Memory B cell (primary cell): Measurements from ENCODE around the gene SLC39A5.

Source experiments
- ATAC-seq: fragments of 150-1000 bp; cut with Tn5 transposase; 2 replicates; pipeline ENCODE4 v1.10.0; 2021; ENCODE audit warnings: low read depth, mild to moderate bottlenecking, moderate library complexity
- DNase-seq, 2 donors: peaks; one replicate each; pipeline ENCODE4 v3.0.0; 2022; ENCODE audit warnings: low spot score in 2 of 2
- H3K27ac Mint-ChIP-seq: one replicate; pipeline ENCODE4 v1.8.0; 2022; ENCODE audit warnings: mild to moderate bottlenecking, moderate library complexity, mixed read lengths
- H3K27me3 Mint-ChIP-seq: one replicate; pipeline ENCODE4 v1.8.0; 2022; ENCODE audit warnings: mixed read lengths
- H3K36me3 Mint-ChIP-seq: one replicate; pipeline ENCODE4 v1.8.0; 2022; ENCODE audit warnings: mild to moderate bottlenecking, mixed read lengths
- H3K4me1 Mint-ChIP-seq: one replicate; pipeline ENCODE4 v1.8.0; 2022; ENCODE audit warnings: mixed read lengths
- H3K4me3 Mint-ChIP-seq: one replicate; pipeline ENCODE4 v1.8.0; 2022; ENCODE audit warnings: mild to moderate bottlenecking, moderate library complexity, mixed read lengths
- H3K9me3 Mint-ChIP-seq: one replicate; pipeline ENCODE4 v1.8.0; 2022; ENCODE audit warnings: mixed read lengths

SLC39A5 gene

DNA sequence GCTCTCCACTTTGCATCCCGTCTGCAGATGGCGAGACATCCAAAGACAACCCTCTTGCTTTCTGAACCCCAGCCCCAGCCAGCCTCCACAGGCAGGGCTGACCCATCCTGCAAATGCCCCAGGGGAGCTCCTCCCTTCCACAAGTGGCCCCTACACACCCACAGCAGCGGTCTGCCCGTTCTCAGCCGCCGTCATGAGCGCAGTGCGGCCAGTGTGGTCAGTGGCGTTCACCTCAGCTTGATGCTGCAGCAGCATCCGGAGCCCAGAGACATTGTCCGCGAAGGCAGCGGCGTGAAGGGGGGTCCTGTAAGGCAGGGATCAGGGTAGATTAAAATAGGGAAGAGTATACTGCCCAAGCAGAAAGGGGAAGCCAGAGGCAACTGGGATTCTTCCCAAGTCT lies 14.6 kb downstream of the SLC39A5 start:
- H3K4me3 Mint-ChIP-seq, result no peak overlapping the region
- no peak for DNase-seq
- no peak for ATAC-seq
- H3K27ac Mint-ChIP-seq, result no peak overlapping the region
- peaks cover 32% of the 10 kb centered on the region for H3K36me3 Mint-ChIP-seq
- no peaks in the 10 kb centered on the region for H3K27me3 Mint-ChIP-seq
- no peaks in the 10 kb centered on the region for H3K9me3 Mint-ChIP-seq
- peaks cover 13% of the 10 kb centered on the region for H3K4me1 Mint-ChIP-seq

DNA sequence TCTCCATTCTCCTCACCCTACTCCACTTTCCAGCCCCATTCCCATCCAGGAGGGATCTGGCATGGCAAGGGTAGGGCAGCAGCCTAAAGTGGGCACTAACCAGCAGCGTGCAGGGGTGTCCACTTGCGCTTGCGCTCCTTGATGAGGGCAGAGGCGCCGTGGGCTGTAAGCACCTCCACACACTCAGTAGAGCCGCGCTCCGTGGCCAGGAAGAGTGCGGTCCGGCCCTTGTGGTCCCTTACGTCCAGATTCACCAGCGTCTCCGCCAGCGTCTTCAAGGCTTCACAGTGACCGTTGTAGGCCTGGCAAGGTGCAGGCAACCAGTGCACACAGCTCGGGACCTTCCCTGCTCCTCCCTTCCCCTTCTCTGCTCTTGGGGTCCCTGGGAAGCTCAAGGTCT lies 18.1 kb downstream of the SLC39A5 start:
- no peak for DNase-seq
- ATAC-seq, result no peak
- Mint-ChIP-seq H3K4me1 (peaks cover 6% of the 10 kb centered on the region), H3K27me3 (no peaks in the 10 kb centered on the region), H3K36me3 (peaks cover 22% of the 10 kb centered on the region), H3K4me3 (no peak overlapping the region), H3K27ac (no peak overlapping the region), H3K9me3 (no peaks in the 10 kb centered on the region)

DNA sequence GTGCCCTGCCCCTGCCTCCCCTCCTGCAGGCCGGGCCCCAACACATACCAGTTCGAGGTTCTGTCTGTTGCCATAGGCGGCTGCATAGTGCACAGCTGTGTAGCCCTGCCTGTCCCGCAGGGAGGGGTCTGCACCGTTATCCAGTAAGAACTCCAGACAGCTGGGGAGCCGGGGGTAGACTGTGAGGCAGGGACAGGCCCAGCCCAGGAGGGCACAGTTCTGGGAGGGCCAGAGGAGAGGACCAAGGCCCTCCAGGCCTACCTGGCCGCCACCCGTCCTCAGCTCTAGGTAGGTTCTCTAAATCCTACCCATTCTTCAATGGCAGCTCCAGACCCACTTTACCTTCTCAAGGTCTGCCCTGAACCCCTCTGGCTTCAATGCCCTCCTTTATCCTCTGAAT lies 18.9 kb downstream of the SLC39A5 start:
- ATAC-seq, result no peak
- no peaks in the 10 kb centered on the region for H3K27me3 Mint-ChIP-seq
- peaks cover 24% of the 10 kb centered on the region for H3K36me3 Mint-ChIP-seq
- H3K9me3 Mint-ChIP-seq, result no peaks in the 10 kb centered on the region
- H3K4me1 Mint-ChIP-seq, result peaks cover 2% of the 10 kb centered on the region
- no peak overlapping the region for H3K27ac Mint-ChIP-seq
- no peak overlapping the region for H3K4me3 Mint-ChIP-seq
- no peak for DNase-seq

DNA sequence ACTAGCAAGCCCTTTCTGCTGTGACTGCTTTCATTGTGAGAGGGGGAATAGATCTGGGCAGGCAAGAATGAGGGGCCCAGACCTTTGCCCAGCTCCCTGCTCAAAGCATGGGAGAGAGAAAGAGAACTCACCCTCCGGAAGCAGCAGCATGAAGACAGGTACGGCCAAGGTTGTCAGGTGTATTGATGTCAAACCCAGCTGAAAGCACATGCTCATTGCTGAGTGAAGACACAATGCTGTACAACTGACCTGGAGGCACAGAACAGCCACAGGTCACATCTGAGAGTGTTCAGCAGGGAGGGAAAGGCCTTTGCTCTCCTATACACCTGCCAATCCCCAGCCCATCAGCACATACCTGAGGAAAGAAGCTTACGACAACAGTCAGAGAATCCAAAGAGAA lies 22.8 kb downstream of the SLC39A5 start:
- Mint-ChIP-seq H3K27ac (no peak overlapping the region), H3K4me1 (peaks cover 5% of the 10 kb centered on the region), H3K27me3 (no peaks in the 10 kb centered on the region), H3K36me3 (peaks cover 19% of the 10 kb centered on the region), H3K4me3 (no peak overlapping the region), H3K9me3 (no peaks in the 10 kb centered on the region)
- ATAC-seq (no peak), DNase-seq (no peak)

DNA sequence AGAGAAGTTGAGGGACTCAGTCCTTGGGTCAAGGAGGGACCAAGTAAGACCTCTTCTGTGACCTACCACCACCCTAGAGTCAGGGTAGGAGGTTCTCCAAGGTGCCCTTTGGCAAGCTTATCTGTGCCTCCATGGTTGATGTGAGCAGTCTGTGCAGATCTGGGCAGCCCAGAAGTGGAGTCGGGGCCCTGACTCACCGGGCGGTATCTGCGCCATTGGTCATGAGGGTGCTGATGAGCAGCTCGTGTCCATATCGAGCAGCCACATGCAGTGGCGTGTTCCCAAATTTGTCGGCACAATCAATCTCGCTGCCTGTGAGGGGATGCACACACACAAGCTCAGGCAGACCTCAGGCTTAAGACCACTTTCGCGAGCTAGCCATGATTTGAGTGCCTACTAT lies 23.2 kb downstream of the SLC39A5 start:
- H3K4me1 Mint-ChIP-seq, result peaks cover 5% of the 10 kb centered on the region
- peaks cover 19% of the 10 kb centered on the region for H3K36me3 Mint-ChIP-seq
- no peak for DNase-seq
- ATAC-seq, result no peak
- no peak overlapping the region for H3K27ac Mint-ChIP-seq
- H3K4me3 Mint-ChIP-seq, result no peak overlapping the region
- no peaks in the 10 kb centered on the region for H3K27me3 Mint-ChIP-seq
- no peaks in the 10 kb centered on the region for H3K9me3 Mint-ChIP-seq

DNA sequence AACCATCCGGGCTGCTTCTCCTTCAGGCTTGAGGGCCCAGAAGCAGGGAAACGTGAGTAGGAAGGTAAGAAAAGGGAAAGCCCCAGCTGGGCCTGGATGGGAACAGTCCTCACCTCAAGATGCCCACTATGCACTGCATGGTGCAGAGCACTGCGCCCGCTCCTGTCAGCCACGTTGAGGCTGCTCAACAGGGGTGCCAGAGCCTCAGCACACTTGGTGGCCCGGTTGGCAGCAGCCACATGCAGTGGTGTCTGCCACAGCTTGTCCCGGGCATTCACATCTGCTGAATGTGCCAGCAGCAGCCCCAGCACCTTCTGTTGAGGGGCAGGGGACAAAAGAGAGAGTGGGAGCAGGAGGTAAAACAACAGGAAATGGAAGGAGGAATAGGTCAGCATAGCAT lies 25.8 kb downstream of the SLC39A5 start:
- H3K36me3 Mint-ChIP-seq, result peaks cover 15% of the 10 kb centered on the region
- H3K4me3 Mint-ChIP-seq, result no peak overlapping the region

DNA sequence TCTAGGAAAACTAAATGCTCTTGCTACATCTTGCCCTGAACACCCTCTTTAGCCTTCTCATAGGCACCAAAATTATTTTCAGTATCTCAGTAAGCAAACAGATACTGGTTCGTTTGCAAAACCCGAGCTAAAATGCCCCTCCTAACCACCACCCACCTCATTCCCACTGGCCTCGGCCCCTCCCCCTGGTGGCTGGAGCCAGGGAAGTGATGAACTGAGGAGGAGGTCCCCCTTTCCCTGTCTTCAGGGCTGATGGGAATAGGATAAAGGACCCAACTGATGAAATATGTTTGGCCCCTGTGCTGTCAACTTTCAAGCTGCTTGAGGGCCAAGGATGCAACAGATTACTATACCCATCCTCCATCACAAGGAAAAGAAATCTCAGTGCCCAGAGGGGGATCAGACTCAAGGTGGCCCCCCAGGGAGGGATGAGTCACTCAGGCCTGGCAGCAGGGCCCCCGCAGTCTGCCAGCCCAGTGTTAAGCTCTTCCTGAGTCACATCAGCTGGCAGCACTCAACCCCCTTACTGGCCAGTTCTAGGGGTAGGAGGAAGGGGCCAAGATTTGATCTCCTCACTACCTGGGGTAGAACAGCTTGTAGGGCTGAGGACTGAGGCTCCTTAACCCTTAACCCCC lies 26.6 kb downstream of the SLC39A5 start:
- no peaks in the 10 kb centered on the region for H3K27me3 Mint-ChIP-seq
- no peak for DNase-seq
- H3K27ac Mint-ChIP-seq, result peak overlapping the region; percentile 83
- H3K36me3 Mint-ChIP-seq, result peaks cover 15% of the 10 kb centered on the region
- H3K9me3 Mint-ChIP-seq, result no peaks in the 10 kb centered on the region
- ATAC-seq, result no peak
- peak overlapping the region; percentile 85 for H3K4me3 Mint-ChIP-seq
- peaks cover 11% of the 10 kb centered on the region for H3K4me1 Mint-ChIP-seq

More for the DNA sequence above, 25.8 kb downstream of the SLC39A5 start:
- Mint-ChIP-seq H3K4me1 (peaks cover 11% of the 10 kb centered on the region), H3K9me3 (no peaks in the 10 kb centered on the region), H3K27ac (no peak overlapping the region), H3K27me3 (no peaks in the 10 kb centered on the region)
- no peak for ATAC-seq
- DNase-seq, result no peak

DNA sequence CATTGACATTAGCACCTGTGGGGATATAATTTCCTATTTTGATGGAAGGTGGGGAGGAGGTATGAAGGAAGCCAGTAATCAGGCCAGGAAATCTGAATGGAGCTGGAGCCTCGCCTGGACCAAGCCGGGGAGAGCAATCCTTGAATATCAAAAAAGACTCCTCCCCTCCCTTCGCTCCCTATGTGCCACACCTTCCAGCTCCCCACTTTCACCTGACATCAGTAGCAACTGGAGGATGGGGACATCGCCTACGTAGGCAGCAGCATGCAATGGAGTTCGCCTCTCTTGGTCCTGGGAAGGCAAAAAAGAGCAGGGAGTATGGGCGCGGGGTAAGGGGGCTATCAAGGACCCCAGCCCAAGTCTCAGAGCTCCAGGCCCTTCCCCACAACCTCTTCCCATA lies 27.2 kb downstream of the SLC39A5 start:
- no peak for ATAC-seq
- Mint-ChIP-seq H3K27me3 (no peaks in the 10 kb centered on the region), H3K4me1 (peaks cover 11% of the 10 kb centered on the region), H3K36me3 (peaks cover 15% of the 10 kb centered on the region), H3K27ac (peak overlapping the region; percentile 83), H3K4me3 (peak overlapping the region; percentile 85), H3K9me3 (no peaks in the 10 kb centered on the region)
- no peak for DNase-seq

DNA sequence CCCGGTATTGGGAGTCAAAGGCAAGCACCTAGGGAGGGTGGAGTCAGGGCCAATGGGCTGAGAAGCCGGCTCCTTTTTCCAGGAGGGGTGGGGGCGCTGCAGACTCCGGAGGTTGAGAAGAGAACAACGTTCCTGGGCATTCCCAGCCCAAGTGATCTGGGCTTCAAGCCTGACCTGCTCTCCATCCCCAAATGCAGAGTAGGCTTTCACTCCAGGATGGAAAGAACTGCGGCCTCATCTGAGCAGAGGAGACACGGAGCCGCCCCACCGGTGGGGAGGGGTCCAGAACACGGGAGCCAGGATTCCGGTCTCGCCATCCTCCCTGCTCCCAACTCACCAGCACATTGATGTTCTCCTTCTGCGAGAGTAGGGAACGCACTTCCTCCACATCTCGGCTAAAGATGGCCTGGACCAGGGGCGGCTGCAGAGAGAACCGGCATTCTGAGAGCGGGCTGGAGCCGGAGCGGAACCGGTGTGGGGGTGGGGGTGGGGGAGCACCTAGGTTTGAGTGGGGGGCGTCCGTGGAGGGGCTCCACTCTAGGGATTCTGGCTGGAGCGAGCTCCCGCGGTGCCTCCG lies 27.7 kb downstream of the SLC39A5 start:
- Mint-ChIP-seq H3K27me3 (no peaks in the 10 kb centered on the region), H3K4me1 (peaks cover 9% of the 10 kb centered on the region), H3K27ac (peak overlapping the region; percentile 83), H3K36me3 (peaks cover 10% of the 10 kb centered on the region), H3K9me3 (no peaks in the 10 kb centered on the region), H3K4me3 (peak overlapping the region; percentile 85)
- DNase-seq, result peak in 1 of 2 donors; percentile 12
- ATAC-seq, result peak; percentile 10

DNA sequence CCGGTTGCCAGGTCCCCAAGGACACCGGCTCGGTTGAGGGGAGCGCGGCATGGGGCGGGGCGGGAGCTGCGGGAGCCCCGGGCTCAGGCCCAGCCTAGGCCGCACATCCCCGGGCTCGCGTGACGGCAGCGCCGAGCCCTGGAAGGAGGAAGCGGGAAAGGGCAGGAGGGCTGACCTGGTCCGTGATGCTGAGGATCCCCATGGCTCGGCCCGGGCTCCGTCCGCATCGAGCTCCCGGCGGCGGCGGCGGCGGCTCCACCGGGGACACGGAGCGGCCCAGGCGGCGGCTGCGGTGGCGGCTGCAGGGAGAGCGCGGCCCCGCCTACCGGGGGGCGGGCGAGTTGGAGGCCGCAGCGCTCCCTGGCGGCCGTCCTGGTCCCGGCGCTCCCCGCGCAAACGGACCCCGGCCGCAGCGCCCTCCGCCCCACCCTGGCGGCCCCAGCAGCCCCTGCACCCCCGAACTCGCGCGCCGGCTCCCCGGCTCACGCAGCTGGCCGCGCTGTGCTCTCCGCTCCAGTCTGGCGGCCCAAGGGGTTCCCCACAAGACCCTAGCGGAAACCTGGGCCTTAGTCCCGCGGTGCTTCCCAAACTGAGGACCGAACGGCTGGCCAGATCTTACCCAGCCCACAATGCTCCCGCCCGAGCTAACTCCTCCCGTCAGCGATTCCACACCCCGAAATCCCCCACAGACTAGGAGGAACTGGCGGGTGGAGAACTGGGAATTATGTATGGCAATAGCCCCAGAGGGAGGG lies 28.4 kb downstream of the SLC39A5 start, which contains the start of gene ANKRD52:
ANKRD52 (minus strand) TSS at position 317 of the 752 bp plus-strand sequence; CDS start at position 202, 115 bp downstream.
- peak; percentile 83 to 89 for DNase-seq
- no peaks in the 10 kb centered on the region for H3K9me3 Mint-ChIP-seq
- no peaks in the 10 kb centered on the region for H3K27me3 Mint-ChIP-seq
- H3K4me3 Mint-ChIP-seq, result peak within 1 kb of the TSS; percentile 99
- peaks cover 7% of the 10 kb centered on the region for H3K36me3 Mint-ChIP-seq
- ATAC-seq, result peak; percentile 94
- H3K27ac Mint-ChIP-seq, result peak within 1 kb of the TSS; percentile 91
- peaks cover 9% of the 10 kb centered on the region for H3K4me1 Mint-ChIP-seq

DNA sequence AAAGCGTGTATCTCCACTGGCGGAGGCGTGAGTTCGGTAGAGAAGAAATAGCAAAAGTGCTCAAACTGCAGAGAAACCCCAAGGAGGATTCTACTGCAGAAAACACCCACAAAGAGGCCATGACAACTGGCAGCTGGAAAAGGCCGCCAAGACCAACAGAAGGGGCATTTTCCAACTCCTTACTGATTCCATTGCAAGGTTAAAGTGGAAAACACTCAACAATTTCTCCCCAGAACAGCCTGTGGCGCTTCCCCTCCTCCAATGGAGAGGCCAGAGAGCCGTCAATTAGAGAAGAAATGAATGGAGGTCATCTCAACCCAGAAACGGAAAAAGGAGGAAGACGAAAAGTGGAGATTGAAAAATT lies 29.0 kb downstream of the SLC39A5 start:
- Mint-ChIP-seq H3K27me3 (no peaks in the 10 kb centered on the region), H3K27ac (peak overlapping the region; percentile 91), H3K9me3 (no peaks in the 10 kb centered on the region), H3K4me1 (peaks cover 9% of the 10 kb centered on the region), H3K36me3 (peaks cover 3% of the 10 kb centered on the region), H3K4me3 (peak overlapping the region; percentile 99)
- DNase-seq, result no peak
- ATAC-seq, result no peak

DNA sequence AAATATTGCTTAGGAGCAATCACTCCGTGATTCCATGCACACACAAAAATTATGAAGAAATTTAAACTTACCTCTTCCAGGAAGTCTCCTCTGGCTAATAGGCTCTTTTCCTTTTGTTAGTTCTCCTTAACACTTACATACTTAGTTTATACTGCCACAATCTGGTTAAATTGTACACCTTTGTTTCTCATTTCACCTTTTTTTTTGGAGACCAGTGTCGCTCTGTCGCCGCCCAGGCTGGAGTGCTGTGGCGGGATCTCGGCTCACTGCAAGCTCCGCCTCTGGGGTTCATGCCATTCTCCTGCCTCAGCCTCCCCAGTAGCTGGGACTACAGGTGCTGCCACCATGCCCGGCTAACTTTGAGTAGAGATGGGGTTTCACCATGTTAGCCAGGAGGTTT lies 30.5 kb downstream of the SLC39A5 start:
- no peaks in the 10 kb centered on the region for H3K9me3 Mint-ChIP-seq
- H3K36me3 Mint-ChIP-seq, result peaks cover 3% of the 10 kb centered on the region
- ATAC-seq, result no peak
- H3K4me3 Mint-ChIP-seq, result no peak overlapping the region
- H3K27me3 Mint-ChIP-seq, result no peaks in the 10 kb centered on the region
- peaks cover 9% of the 10 kb centered on the region for H3K4me1 Mint-ChIP-seq
- H3K27ac Mint-ChIP-seq, result no peak overlapping the region
- no peak for DNase-seq

DNA sequence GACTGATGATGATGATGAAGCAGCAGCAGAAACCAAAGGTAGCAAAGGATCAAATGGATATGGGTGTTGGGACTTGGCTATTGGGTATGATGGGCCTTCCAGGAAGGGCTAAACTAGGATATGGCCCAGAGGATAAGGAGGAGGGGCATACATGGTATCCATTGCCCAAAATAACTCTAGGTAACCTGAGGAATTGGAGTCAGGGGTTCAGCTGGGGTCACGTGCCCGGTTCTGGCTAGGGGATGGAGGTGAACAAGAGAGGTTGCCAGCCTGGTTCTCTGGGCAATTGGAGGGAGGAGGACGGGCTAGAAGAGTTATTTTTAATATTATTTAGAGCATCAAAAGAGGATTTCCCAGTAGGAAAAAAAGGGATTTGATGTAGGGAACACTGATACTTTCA lies 31.1 kb downstream of the SLC39A5 start:
- peaks cover 3% of the 10 kb centered on the region for H3K36me3 Mint-ChIP-seq
- ATAC-seq (no peak), DNase-seq (no peak)
- no peaks in the 10 kb centered on the region for H3K9me3 Mint-ChIP-seq
- H3K4me1 Mint-ChIP-seq, result peaks cover 9% of the 10 kb centered on the region
- H3K27me3 Mint-ChIP-seq, result no peaks in the 10 kb centered on the region
- no peak overlapping the region for H3K4me3 Mint-ChIP-seq
- H3K27ac Mint-ChIP-seq, result no peak overlapping the region

DNA sequence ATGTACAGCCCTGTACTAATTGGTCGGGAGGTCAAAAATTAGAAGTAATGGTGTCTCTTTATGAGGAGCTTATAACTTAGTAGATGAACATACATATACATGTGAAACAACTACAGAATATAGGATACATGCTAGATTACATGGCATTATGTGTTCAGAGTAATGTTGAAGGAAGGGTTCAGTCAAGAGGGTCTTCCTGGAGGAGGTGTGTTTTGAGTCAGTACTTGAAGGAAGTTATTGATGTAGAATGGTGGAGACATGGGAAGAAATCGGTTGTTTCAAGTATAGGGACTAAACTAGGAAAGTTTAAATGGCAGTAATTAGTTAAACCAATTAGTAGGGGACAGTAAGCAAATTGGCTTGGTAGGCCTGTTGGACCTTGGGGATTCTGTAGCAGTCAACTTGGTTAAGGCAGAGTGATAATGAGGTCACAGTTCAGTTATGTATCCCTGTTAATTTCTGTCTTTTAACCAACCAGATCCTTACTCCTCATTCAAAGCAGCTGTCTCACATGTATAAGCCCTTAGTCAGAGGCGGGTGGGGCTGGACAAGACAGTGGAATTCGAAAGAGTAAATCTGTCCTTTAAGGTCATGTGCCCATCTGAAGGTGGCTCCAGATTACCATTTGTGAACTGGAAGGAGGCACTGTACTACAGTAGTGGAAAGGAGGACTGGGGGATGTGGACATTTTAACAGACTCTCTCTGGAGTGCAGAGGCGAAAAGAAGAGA lies 31.8 kb downstream of the SLC39A5 start:
- ATAC-seq (no peak), DNase-seq (no peak)
- Mint-ChIP-seq H3K4me1 (peaks cover 9% of the 10 kb centered on the region), H3K27me3 (no peaks in the 10 kb centered on the region), H3K4me3 (no peak overlapping the region), H3K9me3 (no peaks in the 10 kb centered on the region), H3K36me3 (no peaks in the 10 kb centered on the region), H3K27ac (no peak overlapping the region)
